Measurements from ENCODE around the gene SCP2D1. TPM values are rescaled to one million over a fixed set of nuclear protein-coding genes. Genes with fewer than 3 reads are reported as not detected.

Gene SCP2D1
- total RNA-seq, 4 donors from 2014 or later: not detected

DNA sequence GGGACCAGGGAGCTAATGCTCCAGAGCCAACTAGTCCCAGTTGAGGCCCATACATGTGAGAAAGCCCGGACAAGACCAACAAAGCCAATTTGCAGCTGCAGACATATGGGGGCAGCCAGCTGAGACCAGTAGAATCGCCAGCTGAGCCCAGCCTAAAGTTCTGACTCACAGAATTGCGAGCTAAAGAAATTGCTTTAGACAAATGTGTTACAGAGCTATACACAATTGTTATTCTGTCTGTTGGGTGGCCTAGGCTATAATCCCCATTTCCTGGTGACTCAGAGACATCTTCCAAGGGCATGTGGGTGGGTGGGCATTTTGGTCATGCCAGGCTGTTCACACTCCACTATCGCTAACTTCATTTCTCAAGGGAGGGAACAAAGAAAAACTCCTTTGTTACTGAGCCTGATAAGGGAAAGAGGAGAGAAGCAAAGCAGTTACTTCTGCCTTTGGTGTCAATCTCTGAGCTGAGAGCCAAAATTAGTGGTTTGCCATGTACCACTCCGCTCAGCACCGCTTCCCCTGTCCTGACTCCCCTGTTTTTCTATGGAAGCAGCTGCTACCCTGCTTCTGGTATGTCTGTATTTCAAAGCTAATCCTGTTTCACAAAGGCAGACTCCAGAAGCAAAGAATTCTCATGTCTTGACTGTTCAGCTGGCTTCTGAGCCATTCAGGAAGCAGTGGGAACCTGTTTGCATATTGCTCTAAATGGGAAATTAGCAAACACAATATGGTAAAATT lies 26.1 kb downstream of the SCP2D1 start:
- Histone ChIP-seq H3K9me3 (no peaks in the 10 kb centered on the region), H3K36me3 (no peaks in the 10 kb centered on the region), H3K4me1 (no peaks in the 10 kb centered on the region), H3K27me3 (no peaks in the 10 kb centered on the region), H3K27ac (no peak overlapping the region), H3K4me3 (no peak overlapping the region)
- DNase-seq: no peak
- in situ Hi-C loops (cut with MboI; ENCODE audit: low pct_ligation_motif_present in 1 of 4, low pct_unique_long_range_greater_than_20kb in 1 of 4, low sequenced_read_pairs in 3 of 4): no loop called here
- TF ChIP-seq POLR2AphosphoS5 (IDR thresholded peaks at IDR 0.05): no peak
- TF ChIP-seq EP300 (IDR thresholded peaks at IDR 0.05; ENCODE audit: low read depth): no peak
- TF ChIP-seq POLR2A (IDR thresholded peaks at IDR 0.05): no peak
- 89 to 94% methylated on average over 3 to 6 of the region's 6 CpGs for WGBS, 2 donors (ENCODE audit: low coverage in 1 of 2)
- intact Hi-C loops (cut with DNase I; ENCODE audit: low total_unique reads): no loop called here

- Histone ChIP-seq H3K9me3 (no peaks in the 10 kb centered on the region), H3K4me1 (no peaks in the 10 kb centered on the region), H3K36me3 (no peaks in the 10 kb centered on the region), H3K4me3 (no peak overlapping the region), H3K27me3 (no peaks in the 10 kb centered on the region), H3K27ac (no peak overlapping the region)
- DNase-seq: no peak
- 93 to 95% methylated on average over 8 of the region's 8 CpGs for WGBS, 2 donors (ENCODE audit: low coverage in 1 of 2)
- intact Hi-C loops (cut with DNase I; ENCODE audit: low total_unique reads): no loop called here
- TF ChIP-seq POLR2A (IDR thresholded peaks at IDR 0.05): no peak
- no peak for TF ChIP-seq EP300 (IDR thresholded peaks at IDR 0.05; ENCODE audit: low read depth)
- TF ChIP-seq, protein P1, sequence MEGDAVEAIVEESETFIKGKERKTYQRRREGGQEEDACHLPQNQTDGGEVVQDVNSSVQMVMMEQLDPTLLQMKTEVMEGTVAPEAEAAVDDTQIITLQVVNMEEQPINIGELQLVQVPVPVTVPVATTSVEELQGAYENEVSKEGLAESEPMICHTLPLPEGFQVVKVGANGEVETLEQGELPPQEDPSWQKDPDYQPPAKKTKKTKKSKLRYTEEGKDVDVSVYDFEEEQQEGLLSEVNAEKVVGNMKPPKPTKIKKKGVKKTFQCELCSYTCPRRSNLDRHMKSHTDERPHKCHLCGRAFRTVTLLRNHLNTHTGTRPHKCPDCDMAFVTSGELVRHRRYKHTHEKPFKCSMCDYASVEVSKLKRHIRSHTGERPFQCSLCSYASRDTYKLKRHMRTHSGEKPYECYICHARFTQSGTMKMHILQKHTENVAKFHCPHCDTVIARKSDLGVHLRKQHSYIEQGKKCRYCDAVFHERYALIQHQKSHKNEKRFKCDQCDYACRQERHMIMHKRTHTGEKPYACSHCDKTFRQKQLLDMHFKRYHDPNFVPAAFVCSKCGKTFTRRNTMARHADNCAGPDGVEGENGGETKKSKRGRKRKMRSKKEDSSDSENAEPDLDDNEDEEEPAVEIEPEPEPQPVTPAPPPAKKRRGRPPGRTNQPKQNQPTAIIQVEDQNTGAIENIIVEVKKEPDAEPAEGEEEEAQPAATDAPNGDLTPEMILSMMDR (IDR thresholded peaks at IDR 0.05): no peak
- TF ChIP-seq POLR2AphosphoS5 (IDR thresholded peaks at IDR 0.05): no peak
- in situ Hi-C loops (cut with MboI; ENCODE audit: low pct_ligation_motif_present in 1 of 4, low pct_unique_long_range_greater_than_20kb in 1 of 4, low sequenced_read_pairs in 3 of 4): no loop called here
These were observed 26.7 kb downstream of the SCP2D1 start for GRCh38 chr20:18840248-18840645.

DNA sequence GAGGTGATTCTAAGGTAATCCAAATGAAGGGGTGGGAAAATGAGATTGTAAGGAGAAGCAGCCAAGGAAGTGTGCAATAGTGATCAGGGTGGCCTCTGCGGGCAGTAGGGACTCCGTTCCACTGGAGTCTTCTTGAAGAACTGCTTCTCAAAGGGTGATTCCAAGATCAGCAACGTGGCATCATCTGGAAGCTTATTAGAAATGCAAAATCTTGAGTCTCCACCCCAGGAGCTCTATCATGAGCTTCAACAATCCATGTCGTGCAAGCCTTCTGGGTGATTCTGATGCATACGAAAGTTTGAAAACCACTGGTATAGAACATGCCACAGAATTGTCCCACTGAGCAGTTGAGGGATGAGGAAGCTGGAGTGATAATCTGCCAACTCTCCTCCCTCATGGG lies 31.4 kb downstream of the SCP2D1 start:
- in situ Hi-C loops (cut with MboI; ENCODE audit: low pct_ligation_motif_present in 1 of 4, low pct_unique_long_range_greater_than_20kb in 1 of 4, low sequenced_read_pairs in 3 of 4) (no loop called here), intact Hi-C loops (cut with DNase I; ENCODE audit: low total_unique reads) (no loop called here)
- DNase-seq: no peak
- H3K27ac ChIP-seq: no peak overlapping the region
- H3K9me3 ChIP-seq: no peaks in the 10 kb centered on the region
- H3K27me3 ChIP-seq: no peaks in the 10 kb centered on the region
- WGBS, 2 donors (ENCODE audit: low coverage in 1 of 2): 64 to 67% methylated on average over 3 to 5 of the region's 5 CpGs
- H3K4me1 ChIP-seq: no peaks in the 10 kb centered on the region
- no peaks in the 10 kb centered on the region for H3K36me3 ChIP-seq
- H3K4me3 ChIP-seq: no peak overlapping the region
- TF ChIP-seq POLR2AphosphoS5 (IDR thresholded peaks at IDR 0.05) (no peak), POLR2A (IDR thresholded peaks at IDR 0.05) (no peak)

DNA sequence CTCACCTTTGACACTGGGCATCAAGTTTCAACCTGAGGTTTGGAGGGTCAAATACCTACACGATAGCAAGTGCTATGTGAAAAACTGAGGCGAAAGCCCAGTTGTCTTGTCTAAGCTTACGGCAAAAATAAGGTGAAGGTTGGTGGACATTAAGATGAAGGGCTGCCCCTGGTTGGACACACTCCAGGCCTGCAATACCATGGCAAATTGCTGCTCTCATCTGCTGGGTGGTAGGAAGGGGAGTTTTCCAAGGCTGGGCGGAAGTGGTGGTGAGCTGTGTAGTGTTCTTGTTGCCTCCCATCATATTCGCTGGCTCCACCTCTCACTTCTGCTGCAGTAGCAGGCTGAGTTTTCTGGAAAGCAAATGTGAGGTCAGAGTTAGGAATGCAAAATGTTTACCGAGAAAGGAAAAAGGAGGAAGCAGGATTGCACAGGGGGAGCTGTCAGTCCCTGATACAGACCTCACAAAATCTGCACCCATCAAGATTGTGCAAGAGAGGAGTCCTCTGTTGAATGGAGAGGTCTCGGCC lies 33.7 kb downstream of the SCP2D1 start:
- Histone ChIP-seq H3K36me3 (no peaks in the 10 kb centered on the region), H3K27me3 (no peaks in the 10 kb centered on the region), H3K27ac (no peak overlapping the region), H3K4me3 (no peak overlapping the region), H3K4me1 (no peaks in the 10 kb centered on the region), H3K9me3 (no peaks in the 10 kb centered on the region)
- TF ChIP-seq POLR2A (IDR thresholded peaks at IDR 0.05) (no peak), EP300 (IDR thresholded peaks at IDR 0.05; ENCODE audit: low read depth) (no peak), POLR2AphosphoS5 (IDR thresholded peaks at IDR 0.05) (no peak)
- TF ChIP-seq, protein P1 (IDR thresholded peaks at IDR 0.05): no peak
- in situ Hi-C loops (cut with MboI; ENCODE audit: low pct_ligation_motif_present in 1 of 4, low pct_unique_long_range_greater_than_20kb in 1 of 4, low sequenced_read_pairs in 3 of 4) (no loop called here), intact Hi-C loops (cut with DNase I; ENCODE audit: low total_unique reads) (no loop called here)
- 83 to 93% methylated on average over 4 to 7 of the region's 7 CpGs for WGBS, 2 donors (ENCODE audit: low coverage in 1 of 2)
- no peak for DNase-seq

DNA sequence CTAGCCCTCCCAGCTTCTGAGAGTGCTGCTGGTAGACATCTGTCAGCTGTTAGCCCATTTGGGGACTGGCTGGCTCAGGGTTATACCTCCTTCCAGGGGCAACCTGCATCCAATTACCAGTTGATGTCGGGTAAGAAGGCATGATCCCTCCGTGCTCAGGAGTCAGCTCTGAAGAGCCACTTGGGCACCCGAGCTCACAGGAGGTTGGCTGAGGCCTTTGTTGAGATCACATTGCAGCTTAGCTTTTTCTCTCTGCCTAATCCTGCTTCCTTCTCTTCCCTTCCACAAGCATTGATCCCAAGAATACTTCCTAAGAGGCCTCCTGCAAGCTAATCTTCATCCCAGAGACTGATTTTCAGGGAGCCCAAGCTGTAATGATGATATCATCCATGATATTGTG lies 35.5 kb downstream of the SCP2D1 start:
- H3K36me3 ChIP-seq: no peaks in the 10 kb centered on the region
- WGBS, 2 donors (ENCODE audit: low coverage in 1 of 2): 88% methylated on average over 3 of the region's 3 CpGs; no CpG with 5 or more reads in 1 of the 2 donors
- H3K27ac ChIP-seq: no peak overlapping the region
- in situ Hi-C loops (cut with MboI; ENCODE audit: low pct_ligation_motif_present in 1 of 4, low pct_unique_long_range_greater_than_20kb in 1 of 4, low sequenced_read_pairs in 3 of 4): no loop called here
- no peak overlapping the region for H3K4me3 ChIP-seq
- H3K27me3 ChIP-seq: no peaks in the 10 kb centered on the region
- no peak for TF ChIP-seq EP300 (IDR thresholded peaks at IDR 0.05; ENCODE audit: low read depth)
- no peak for TF ChIP-seq POLR2AphosphoS5 (IDR thresholded peaks at IDR 0.05)
- TF ChIP-seq POLR2A (IDR thresholded peaks at IDR 0.05): no peak
- TF ChIP-seq, protein P1 (IDR thresholded peaks at IDR 0.05): no peak
- no peaks in the 10 kb centered on the region for H3K4me1 ChIP-seq
- no peaks in the 10 kb centered on the region for H3K9me3 ChIP-seq
- intact Hi-C loops (cut with DNase I; ENCODE audit: low total_unique reads): no loop called here
- no peak for DNase-seq
